ENCODE data around the gene PDE4B. TPM values are rescaled to one million over a fixed set of nuclear protein-coding genes. Genes with fewer than 3 reads are reported as not detected.

The PDE4B gene
- total RNA-seq, 1 experiment from 2014 or later, result 1.8 TPM

DNA sequence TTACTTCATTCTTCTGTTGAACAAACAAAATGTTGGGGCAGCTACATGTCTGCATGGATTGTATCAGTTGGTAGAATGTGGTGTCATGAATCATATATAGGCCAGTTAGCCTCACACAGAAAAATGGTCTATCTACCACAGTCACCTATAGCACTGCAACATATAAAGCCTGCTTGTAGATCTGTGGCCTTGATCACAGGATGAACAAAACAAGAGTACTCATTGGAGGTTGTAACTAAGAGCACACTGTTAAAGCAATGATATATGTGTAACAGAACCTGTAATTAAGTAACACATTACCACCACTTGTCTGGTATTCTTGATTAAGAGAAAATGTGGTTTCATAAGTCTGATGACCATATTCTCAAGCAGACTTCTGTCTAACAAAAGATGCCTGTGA, 573.9 kb downstream of the PDE4B start:
- Histone ChIP-seq H3K9me3 (no peaks in the 10 kb centered on the region), H3K27me3 (no peaks in the 10 kb centered on the region), H3K4me3 (no peak overlapping the region), H3K36me3 (peaks cover 71% of the 10 kb centered on the region)
- DNase-seq, result no peak

DNA sequence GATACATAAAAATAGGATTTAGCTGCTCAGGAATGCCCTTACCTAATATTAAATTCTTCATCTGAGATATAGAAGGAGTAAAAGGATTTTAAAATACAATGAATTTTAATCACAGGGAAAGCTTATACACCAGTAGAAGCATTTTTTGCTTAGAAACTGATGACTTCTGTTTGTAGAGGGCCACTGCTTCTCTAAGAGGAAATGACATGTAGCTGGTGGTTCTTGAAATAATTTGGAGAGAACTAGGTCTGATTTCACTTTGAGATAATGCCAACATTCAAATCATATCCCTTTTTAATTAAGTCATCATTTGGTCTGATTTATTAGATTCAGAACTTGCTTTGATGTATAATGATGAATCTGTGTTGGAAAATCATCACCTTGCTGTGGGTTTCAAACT, 574.7 kb downstream of the PDE4B start:
- peaks cover 69% of the 10 kb centered on the region for H3K36me3 ChIP-seq
- no peak overlapping the region for H3K4me3 ChIP-seq
- no peaks in the 10 kb centered on the region for H3K27me3 ChIP-seq
- no peak for DNase-seq
- H3K9me3 ChIP-seq, result no peaks in the 10 kb centered on the region

DNA sequence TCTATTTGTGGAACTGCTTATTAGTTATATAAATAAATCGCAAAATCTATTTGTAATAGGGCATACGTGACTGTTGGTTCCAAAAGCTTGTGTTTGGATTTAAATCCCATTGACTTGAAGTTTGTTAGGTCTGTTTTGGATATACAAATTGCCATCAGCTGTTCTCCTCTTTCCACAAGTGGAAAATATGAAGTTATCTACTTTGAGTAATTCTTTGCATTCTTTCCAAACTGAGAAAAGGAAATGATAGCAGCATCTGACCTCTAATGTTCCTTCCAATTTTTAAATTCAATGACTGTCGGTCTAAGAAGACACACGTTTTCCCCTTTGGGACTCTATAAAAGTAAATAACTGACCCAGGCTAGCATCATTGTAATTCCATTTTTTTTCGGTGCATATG, 575.6 kb downstream of the PDE4B start:
- H3K9me3 ChIP-seq, result no peaks in the 10 kb centered on the region
- no peak for DNase-seq
- H3K27me3 ChIP-seq, result no peaks in the 10 kb centered on the region
- peaks cover 69% of the 10 kb centered on the region for H3K36me3 ChIP-seq
- H3K4me3 ChIP-seq, result no peak overlapping the region

DNA sequence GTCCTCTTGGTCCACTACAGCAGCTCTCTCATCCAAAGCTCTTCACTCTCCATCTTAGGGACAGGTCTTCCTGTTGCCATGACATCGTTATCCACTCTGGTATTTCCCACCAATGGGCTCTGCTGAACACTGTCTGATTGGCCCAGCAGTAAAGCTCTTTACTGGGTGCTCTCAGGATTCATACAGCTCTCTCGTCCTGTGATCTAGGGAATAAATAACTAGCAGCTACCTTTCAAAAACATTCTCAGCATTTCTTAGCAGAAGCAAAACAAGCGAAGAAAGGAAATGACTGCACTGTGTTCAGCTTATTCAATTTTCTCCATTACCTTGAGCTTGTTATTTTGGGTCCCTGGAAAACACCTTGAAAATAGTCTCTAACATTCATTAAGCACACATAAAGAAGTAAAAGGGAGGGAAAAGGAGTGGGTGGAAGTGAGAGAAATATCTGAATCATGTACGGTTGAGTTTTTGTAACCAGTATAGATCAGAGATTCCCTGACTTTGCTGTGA, 577.8 kb downstream of the PDE4B start:
- no peak for DNase-seq
- Histone ChIP-seq H3K36me3 (peaks cover 48% of the 10 kb centered on the region), H3K27me3 (no peaks in the 10 kb centered on the region), H3K9me3 (no peaks in the 10 kb centered on the region), H3K4me3 (no peak overlapping the region)

DNA sequence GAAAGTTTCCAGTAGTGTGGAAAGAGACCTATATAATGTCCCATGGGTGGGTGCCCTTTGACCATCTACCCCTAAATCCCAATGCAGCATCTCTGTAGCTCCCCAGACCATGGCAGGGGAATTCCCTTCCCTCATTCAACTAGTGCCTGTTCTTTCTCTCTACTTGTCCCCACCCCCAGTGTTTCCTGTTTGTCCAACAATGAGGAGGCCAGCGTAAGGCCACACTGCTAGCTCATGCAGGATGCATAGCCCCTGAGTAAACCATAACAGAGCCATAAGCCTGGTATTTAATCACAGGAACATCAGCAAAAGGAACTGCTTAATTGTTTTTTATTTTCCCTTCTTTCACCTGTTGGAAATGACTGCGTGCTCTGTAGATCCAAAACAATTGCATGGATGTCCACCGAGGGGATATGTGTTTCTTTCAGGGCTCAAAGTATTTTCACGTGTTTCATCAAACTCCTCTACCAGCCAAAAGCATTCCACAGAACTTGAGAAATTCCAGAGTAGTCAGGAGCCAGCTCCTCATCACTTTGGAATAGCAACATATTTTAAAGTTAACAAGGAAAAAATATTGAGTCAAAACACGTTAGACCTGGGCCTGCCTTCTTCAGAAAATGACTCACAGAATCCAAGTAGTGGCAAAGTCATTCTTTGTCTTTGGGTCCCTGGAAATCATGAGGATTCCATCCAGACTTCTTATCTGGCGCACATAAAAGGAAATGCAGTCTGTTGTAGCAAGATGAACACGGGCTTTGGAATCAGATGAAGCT, 578.7 kb downstream of the PDE4B start:
- Histone ChIP-seq H3K4me3 (no peak overlapping the region), H3K9me3 (no peaks in the 10 kb centered on the region), H3K36me3 (peaks cover 42% of the 10 kb centered on the region), H3K27me3 (no peaks in the 10 kb centered on the region)
- no peak for DNase-seq

DNA sequence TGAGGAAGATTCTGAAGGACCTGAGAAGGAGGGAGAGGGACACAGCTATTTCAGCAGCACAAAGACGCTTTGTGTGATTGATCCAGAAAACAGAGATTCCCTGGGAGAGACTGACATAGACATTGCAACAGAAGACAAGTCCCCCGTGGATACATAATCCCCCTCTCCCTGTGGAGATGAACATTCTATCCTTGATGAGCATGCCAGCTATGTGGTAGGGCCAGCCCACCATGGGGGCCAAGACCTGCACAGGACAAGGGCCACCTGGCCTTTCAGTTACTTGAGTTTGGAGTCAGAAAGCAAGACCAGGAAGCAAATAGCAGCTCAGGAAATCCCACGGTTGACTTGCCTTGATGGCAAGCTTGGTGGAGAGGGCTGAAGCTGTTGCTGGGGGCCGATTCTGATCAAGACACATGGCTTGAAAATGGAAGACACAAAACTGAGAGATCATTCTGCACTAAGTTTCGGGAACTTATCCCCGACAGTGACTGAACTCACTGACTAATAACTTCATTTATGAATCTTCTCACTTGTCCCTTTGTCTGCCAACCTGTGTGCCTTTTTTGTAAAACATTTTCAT, 579.9 kb downstream of the PDE4B start:
- Histone ChIP-seq H3K4me3 (no peak overlapping the region), H3K36me3 (peaks cover 38% of the 10 kb centered on the region), H3K27me3 (no peaks in the 10 kb centered on the region), H3K9me3 (no peaks in the 10 kb centered on the region)
- no peak for DNase-seq

DNA sequence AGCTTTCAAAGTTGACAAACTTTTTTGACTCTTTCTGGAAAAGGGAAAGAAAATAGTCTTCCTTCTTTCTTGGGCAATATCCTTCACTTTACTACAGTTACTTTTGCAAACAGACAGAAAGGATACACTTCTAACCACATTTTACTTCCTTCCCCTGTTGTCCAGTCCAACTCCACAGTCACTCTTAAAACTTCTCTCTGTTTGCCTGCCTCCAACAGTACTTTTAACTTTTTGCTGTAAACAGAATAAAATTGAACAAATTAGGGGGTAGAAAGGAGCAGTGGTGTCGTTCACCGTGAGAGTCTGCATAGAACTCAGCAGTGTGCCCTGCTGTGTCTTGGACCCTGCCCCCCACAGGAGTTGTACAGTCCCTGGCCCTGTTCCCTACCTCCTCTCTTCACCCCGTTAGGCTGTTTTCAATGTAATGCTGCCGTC, 580.5 kb downstream of the PDE4B start:
- Histone ChIP-seq H3K4me3 (no peak overlapping the region), H3K36me3 (peaks cover 34% of the 10 kb centered on the region), H3K9me3 (no peaks in the 10 kb centered on the region), H3K27me3 (no peaks in the 10 kb centered on the region)
- DNase-seq, result no peak

DNA sequence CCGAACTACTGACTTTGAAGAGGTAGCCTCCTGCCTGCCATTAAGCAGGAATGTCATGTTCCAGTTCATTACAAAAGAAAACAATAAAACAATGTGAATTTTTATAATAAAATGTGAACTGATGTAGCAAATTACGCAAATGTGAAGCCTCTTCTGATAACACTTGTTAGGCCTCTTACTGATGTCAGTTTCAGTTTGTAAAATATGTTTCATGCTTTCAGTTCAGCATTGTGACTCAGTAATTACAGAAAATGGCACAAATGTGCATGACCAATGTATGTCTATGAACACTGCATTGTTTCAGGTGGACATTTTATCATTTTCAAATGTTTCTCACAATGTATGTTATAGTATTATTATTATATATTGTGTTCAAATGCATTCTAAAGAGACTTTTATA, 581.5 kb downstream of the PDE4B start:
- H3K27me3 ChIP-seq, result no peaks in the 10 kb centered on the region
- no peak for DNase-seq
- no peak overlapping the region for H3K4me3 ChIP-seq
- peaks cover 27% of the 10 kb centered on the region for H3K36me3 ChIP-seq
- H3K9me3 ChIP-seq, result no peaks in the 10 kb centered on the region

DNA sequence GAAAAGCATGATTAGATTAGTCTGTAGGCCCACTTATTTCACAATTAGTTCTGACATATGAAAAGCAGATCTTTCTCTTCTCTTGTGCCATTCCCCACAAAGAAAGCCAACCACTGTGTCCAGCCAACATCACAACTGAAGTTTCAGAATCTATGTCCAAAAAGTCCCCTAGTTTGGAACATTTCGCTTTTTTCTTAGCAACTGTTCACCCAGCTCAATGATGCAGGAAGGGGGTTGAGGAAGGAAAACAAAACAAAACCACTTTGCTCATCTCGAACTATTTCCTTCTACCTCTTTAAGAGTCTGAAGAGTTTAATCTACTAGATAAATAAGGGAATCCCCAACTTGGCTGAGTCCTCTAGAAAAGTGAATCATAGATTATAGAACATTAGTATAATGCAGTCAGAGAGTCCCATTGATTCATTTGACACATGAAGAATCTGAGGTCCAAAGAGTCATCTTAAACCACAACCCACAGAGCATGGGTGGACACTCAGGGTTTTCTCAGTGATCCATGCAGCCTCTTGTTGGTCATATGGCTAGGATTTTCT, 581.9 kb downstream of the PDE4B start:
- H3K4me3 ChIP-seq, result no peak overlapping the region
- no peaks in the 10 kb centered on the region for H3K9me3 ChIP-seq
- H3K36me3 ChIP-seq, result peaks cover 24% of the 10 kb centered on the region
- no peaks in the 10 kb centered on the region for H3K27me3 ChIP-seq
- DNase-seq, result peak; percentile 46

DNA sequence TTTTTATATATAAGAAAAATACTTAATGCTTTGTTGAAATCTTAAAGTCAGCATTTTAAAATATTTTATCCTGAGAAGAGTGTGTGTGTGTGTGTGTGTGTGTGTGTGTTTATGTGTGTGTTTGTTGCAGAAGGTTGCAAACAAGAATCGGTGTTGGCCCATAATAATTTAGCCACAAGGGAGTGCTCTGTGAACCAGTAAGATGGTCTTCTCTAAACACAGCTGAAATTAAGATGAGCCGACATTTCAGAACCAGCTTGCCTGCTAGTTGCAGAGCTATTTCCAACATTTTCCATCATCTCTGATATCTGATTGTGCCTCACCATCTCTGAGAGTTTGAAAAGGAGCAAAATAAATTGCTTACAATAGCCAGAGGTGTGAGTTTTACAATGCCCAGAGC, 582.4 kb downstream of the PDE4B start:
- H3K4me3 ChIP-seq, result no peak overlapping the region
- no peak for DNase-seq
- no peaks in the 10 kb centered on the region for H3K9me3 ChIP-seq
- no peaks in the 10 kb centered on the region for H3K27me3 ChIP-seq
- H3K36me3 ChIP-seq, result peaks cover 24% of the 10 kb centered on the region

DNA sequence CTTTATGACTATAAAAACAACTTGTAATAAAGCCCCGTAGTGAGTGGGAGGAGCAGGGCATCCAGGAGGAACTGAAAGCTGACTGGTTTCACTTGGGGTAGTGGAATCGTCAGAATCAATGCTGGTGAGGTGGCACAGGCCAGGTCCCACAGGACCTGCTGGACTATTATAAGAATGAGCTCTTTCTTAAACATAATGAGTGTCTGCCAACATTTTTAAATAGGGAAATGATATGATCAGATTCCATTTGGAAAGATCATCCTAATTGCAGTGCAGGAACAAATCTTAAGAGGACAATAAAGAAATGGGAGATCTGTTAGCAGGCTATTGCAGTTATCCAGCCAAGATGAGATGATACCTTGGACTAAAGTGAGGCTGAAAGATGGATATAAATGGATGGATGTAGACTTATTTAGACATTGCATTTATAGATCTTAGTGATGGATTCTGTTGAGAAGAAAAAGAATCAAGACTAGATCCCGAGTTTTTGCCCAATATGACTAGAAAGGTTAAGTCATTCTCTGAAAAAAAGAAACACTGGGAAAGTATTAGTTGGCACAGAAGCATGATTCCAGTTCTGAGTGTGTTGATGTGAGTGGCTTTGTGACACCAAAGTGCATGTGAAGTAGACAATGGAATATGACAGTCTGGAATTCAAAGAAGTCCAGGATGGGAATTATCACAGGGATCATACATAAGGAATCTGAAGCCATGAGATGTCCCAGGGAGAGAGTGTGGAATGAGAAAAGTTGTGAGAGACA, 587.9 kb downstream of the PDE4B start:
- DNase-seq, result no peak
- no peak overlapping the region for H3K4me3 ChIP-seq
- H3K27me3 ChIP-seq, result no peaks in the 10 kb centered on the region
- peaks cover 10% of the 10 kb centered on the region for H3K9me3 ChIP-seq
- no peaks in the 10 kb centered on the region for H3K36me3 ChIP-seq

DNA sequence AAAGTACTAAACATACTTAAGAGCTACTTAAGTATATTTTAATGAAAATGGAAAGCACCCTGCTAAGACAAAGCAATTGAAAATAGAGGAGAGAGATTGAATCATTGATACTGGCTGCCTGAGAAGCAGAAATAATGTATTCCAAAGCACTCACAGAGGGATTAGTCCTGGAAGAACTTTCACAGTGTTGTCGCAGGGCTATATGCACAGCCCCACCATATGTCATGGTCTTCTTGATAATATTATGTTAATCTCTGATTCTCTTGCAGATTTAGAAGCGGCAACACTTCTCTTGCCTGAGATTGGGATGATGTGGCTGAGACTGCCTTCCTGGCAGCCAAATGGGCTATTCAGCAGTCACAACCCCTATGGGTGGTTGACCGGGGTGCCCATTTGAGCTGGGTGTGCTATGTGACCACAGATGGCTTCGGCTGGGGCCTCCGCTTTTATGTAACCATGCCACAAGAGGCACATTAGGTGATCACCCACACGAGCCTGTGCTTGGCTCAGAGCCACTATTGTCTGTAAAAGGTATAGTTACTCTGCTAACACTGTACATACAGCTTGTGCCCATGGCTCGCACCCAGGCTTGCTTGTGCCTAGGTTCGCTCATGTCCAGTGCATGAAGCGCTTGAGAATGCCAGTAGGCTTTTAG, 589.1 kb downstream of the PDE4B start:
- no peaks in the 10 kb centered on the region for H3K27me3 ChIP-seq
- H3K4me3 ChIP-seq, result no peak overlapping the region
- H3K9me3 ChIP-seq, result peaks cover 17% of the 10 kb centered on the region
- DNase-seq, result no peak
- no peaks in the 10 kb centered on the region for H3K36me3 ChIP-seq

DNA sequence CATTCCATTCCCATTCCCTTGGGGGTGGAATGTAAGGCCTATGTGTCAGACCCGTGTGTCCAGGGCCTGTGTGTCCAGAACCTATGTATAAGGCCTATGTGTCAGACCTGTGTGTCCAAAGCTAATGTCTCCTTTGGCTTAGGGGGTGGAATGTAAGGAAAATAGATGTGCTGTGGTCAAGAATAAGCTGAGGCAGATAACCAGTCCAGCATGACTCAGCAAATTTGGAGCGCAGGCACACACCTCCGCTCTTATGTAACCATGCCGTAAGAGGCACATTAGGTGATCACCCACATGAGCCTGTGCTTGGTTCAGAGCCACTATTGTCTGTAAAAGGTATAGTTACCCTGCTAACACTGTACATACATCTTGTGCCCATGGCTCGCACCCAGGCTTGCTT, 590.5 kb downstream of the PDE4B start:
- H3K4me3 ChIP-seq, result no peak overlapping the region
- no peaks in the 10 kb centered on the region for H3K36me3 ChIP-seq
- DNase-seq, result no peak
- H3K27me3 ChIP-seq, result no peaks in the 10 kb centered on the region
- peaks cover 23% of the 10 kb centered on the region for H3K9me3 ChIP-seq

DNA sequence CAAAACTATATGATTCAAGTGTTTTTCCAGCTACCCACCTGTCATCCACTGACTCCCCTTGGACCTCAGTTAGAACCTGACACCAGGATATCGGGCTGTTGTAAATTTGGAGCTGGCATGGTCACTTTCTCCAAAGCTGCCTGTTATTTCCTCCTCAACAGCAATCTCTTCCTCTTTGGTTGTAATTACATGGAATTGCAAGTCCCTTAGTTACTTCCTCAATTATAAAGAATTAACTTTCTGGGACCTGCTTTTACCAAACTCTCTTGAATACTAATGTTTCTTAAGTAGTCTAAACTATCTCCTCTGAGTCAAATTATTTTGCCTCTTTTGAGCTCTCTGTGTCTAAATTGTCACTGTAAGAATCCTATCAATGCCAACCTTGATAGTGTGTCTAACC, 590.9 kb downstream of the PDE4B start:
- DNase-seq, result no peak
- Histone ChIP-seq H3K4me3 (no peak overlapping the region), H3K36me3 (no peaks in the 10 kb centered on the region), H3K27me3 (no peaks in the 10 kb centered on the region), H3K9me3 (peaks cover 23% of the 10 kb centered on the region)

DNA sequence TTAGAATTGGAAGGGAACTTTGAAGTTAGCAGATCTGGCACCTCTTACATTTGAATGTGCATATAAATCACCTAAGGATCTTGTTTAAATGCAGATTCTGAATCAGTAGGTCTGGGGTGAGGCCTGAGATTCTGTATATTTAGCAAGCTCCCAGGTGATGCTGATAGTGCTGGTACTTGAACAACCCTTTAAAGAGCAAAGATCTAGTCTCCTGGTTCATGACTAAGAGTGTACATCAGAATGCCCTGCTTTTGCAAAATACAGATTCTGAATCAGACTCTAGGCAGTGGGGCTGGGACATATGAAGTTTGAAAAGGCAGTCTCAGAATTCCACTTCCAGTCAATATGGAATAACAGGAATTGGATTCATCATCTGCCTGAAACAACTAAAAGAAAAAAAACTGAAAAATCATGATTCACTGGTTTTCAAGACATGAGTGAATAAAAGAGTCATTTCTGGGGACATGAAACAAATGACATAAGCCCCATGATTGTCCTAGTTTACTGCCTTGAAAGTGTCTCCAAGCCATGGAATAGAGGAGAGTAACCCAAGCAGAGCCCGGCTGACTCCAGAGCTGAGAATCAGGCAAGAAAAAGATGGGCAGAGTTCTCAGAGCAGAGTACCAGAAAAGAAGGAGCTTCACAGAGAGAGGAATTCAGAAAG, 591.7 kb downstream of the PDE4B start:
- Histone ChIP-seq H3K4me3 (no peak overlapping the region), H3K36me3 (no peaks in the 10 kb centered on the region), H3K27me3 (no peaks in the 10 kb centered on the region), H3K9me3 (peaks cover 27% of the 10 kb centered on the region)
- DNase-seq, result no peak

DNA sequence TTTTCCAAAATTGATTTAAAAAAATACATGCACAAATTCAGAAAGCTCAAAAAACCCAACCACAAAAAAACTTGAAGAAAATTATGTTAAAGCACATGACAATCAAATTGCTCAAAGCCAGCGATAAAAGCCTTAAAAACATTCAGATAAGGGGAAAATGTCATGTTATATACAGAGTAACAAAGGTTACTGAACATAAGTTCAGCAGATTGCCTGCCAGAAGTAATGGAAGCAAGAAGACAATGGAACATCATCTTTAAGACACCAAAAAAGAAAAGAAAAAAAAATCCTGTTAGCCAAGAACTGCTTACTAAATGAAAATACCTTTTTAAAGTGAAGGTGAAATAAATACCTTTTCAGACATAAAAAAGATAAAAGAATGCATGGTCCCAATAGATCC, 594.0 kb downstream of the PDE4B start:
- H3K36me3 ChIP-seq, result no peaks in the 10 kb centered on the region
- peaks cover 29% of the 10 kb centered on the region for H3K9me3 ChIP-seq
- H3K4me3 ChIP-seq, result no peak overlapping the region
- DNase-seq, result no peak
- H3K27me3 ChIP-seq, result no peaks in the 10 kb centered on the region

Data from MG63 (cell line).